OCI-LY7 (cell line): ENCODE data around the gene USP46.

Experiments used
- CTCF ChIP-seq: fragments of 200-600 bp; sonication (generic); conservative IDR thresholded peaks from 2 replicates; pipeline ENCODE4 v1.5.1; 2014; ENCODE audit warnings: mild to moderate bottlenecking, antibody characterized with exemption, low read length, moderate library complexity, mixed read lengths
- EZH2phosphoT487 ChIP-seq: fragments of 200-600 bp; sonication (generic); IDR thresholded peaks from 2 replicates; pipeline ENCODE4 v1.6.1; 2018; ENCODE audit warnings: low read depth, borderline replicate concordance, mild to moderate bottlenecking, mixed run types, antibody characterized with exemption, low read length, moderate library complexity, mixed read lengths

DNA sequence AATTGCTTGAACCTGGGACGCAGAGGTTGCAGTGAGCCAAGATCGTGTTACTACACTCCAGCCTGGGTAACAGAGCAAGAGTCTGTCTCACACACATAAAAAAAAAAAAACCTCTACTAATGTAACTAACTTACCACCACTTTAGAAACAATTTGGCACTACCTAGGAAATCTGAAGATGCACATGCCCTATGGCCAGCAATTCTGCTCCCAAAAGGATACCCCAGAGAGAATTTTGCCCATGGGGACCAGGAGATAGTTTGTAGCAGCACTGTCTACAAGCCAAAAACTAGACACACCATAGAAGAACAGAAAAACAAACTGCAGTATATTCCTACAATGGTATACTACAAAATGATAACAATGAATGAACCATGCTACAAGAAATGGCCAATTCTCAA lies 37.5 kb downstream of the USP46 start:
- no peak for TF ChIP-seq CTCF
- TF ChIP-seq EZH2phosphoT487: no peak
